22Rv1 (cell line): ENCODE results near the gene PODXL.
"Not testable (repeated sequence)": the region's sequence is repeated elsewhere in the genome, so short reads cannot be mapped to it uniquely, and the experiment has no call there.

ENCODE experiments used
- H3K27ac ChIP-seq: fragments of 450-650 bp; 2 replicates; pipeline ENCODE4 v1.5.1; 2017
- CTCF ChIP-seq: fragments of 450-650 bp; IDR thresholded peaks from 2 replicates; pipeline ENCODE4 v1.5.1; 2017; ENCODE audit warnings: mild to moderate bottlenecking
- ZFX ChIP-seq: fragments of 450-650 bp; IDR thresholded peaks from 2 replicates; pipeline ENCODE4 v1.6.1; 2017; ENCODE audit warnings: antibody characterized with exemption, borderline replicate concordance

PODXL gene

GRCh38 chr7:131508754-131509486 lies 47.5 kb downstream of the PODXL start:
- no peak for TF ChIP-seq CTCF
- TF ChIP-seq ZFX: no peak
- H3K27ac ChIP-seq: no peak overlapping the region

GRCh38 chr7:131507592-131508331 lies 48.7 kb downstream of the PODXL start:
- no peak overlapping the region for H3K27ac ChIP-seq

GRCh38 chr7:131506597-131506996 lies 49.8 kb downstream of the PODXL start:
- no peak overlapping the region for H3K27ac ChIP-seq

More at GRCh38 chr7:131507592-131508331, 48.7 kb downstream of the PODXL start:
- TF ChIP-seq ZFX: no peak
- peak; percentile 99 for TF ChIP-seq CTCF

GRCh38 chr7:131505636-131506557 lies 50.5 kb downstream of the PODXL start:
- H3K27ac ChIP-seq: no peak overlapping the region
- TF ChIP-seq CTCF (no peak), ZFX (no peak)

More at GRCh38 chr7:131506597-131506996, 49.8 kb downstream of the PODXL start:
- TF ChIP-seq CTCF (no peak), ZFX (no peak)

GRCh38 chr7:131505037-131505620 lies 51.3 kb downstream of the PODXL start:
- H3K27ac ChIP-seq: not testable (repeated sequence)

- TF ChIP-seq ZFX (no peak), CTCF (no peak)
- H3K27ac ChIP-seq: no peak overlapping the region
These were observed 52.1 kb downstream of the PODXL start for GRCh38 chr7:131504157-131504899.
